T-helper 22 cell (primary cell): ENCODE results near the gene IAH1.

Experiments used
- DNase-seq: peaks from one replicate; pipeline ENCODE4 v3.0.0-alpha.2; 2020; ENCODE audit warnings: low read depth

IAH1 gene

GRCh38 chr2:9527995-9528787, 53.8 kb downstream of the IAH1 start:
- no peak for DNase-seq

GRCh38 chr2:9532421-9532820, 58.1 kb downstream of the IAH1 start:
- DNase-seq: no peak

- DNase-seq: no peak
Observed at GRCh38 chr2:9533663-9534062, 59.3 kb downstream of the IAH1 start.

- DNase-seq: no peak
Observed at GRCh38 chr2:9535177-9535576, 60.8 kb downstream of the IAH1 start.

GRCh38 chr2:9536504-9536903, 62.2 kb downstream of the IAH1 start:
- no peak for DNase-seq

GRCh38 chr2:9538000-9538507, 63.7 kb downstream of the IAH1 start:
- no peak for DNase-seq
